Fibroblast of skin of scalp (primary cell): ENCODE measurements around the gene USP24.
A peak's percentile ranks its signal among the peaks of the same experiment; 100 is the strongest.

Experiments
- DNase-seq: peaks from one replicate; pipeline ENCODE4 v3.0.0-alpha.2; 2013

The USP24 gene

GRCh38 chr1:55107101-55107500, 108.1 kb downstream of the USP24 start:
- DNase-seq: no peak

GRCh38 chr1:55103891-55104290, 111.3 kb downstream of the USP24 start:
- no peak for DNase-seq

GRCh38 chr1:55095095-55095494, 120.1 kb downstream of the USP24 start:
- no peak for DNase-seq

GRCh38 chr1:55092475-55092874, 122.7 kb downstream of the USP24 start:
- DNase-seq: no peak

- peak; percentile 5 for DNase-seq
Measured at GRCh38 chr1:55089683-55090082, 125.5 kb downstream of the USP24 start.

GRCh38 chr1:55088413-55088812, 126.8 kb downstream of the USP24 start:
- no peak for DNase-seq

- DNase-seq: no peak
Measured at GRCh38 chr1:55087439-55087838, 127.7 kb downstream of the USP24 start.

- DNase-seq: no peak
Measured at GRCh38 chr1:55084257-55084656, 130.9 kb downstream of the USP24 start.

GRCh38 chr1:55081905-55082296, 133.3 kb downstream of the USP24 start:
- DNase-seq: no peak

- DNase-seq: peak; percentile 71
Measured at GRCh38 chr1:55081188-55081904, 133.8 kb downstream of the USP24 start.

GRCh38 chr1:55079651-55080050, 135.5 kb downstream of the USP24 start:
- DNase-seq: no peak

GRCh38 chr1:55078470-55078869, 136.7 kb downstream of the USP24 start:
- no peak for DNase-seq

GRCh38 chr1:55076356-55076755, 138.8 kb downstream of the USP24 start:
- DNase-seq: no peak

GRCh38 chr1:55074455-55074854, 140.7 kb downstream of the USP24 start:
- DNase-seq: no peak

GRCh38 chr1:55073187-55073916, 141.8 kb downstream of the USP24 start:
- no peak for DNase-seq

GRCh38 chr1:55071477-55071876, 143.7 kb downstream of the USP24 start:
- DNase-seq: peak; percentile 53

GRCh38 chr1:55070293-55071164, 144.6 kb downstream of the USP24 start:
- no peak for DNase-seq

- DNase-seq: no peak
Measured at GRCh38 chr1:55069280-55069679, 145.9 kb downstream of the USP24 start.

GRCh38 chr1:55068638-55069037, 146.5 kb downstream of the USP24 start:
- DNase-seq: no peak

- no peak for DNase-seq
Measured at GRCh38 chr1:55067914-55068313, 147.2 kb downstream of the USP24 start.

- DNase-seq: no peak
Measured at GRCh38 chr1:55067022-55067778, 148.0 kb downstream of the USP24 start.

- no peak for DNase-seq
Measured at GRCh38 chr1:55065648-55066047, 149.5 kb downstream of the USP24 start.
